ENCODE measurements around the gene GABRR1. TPM values are rescaled to one million over a fixed set of nuclear protein-coding genes. Genes with fewer than 3 reads are reported as not detected.

The GABRR1 gene
- total RNA-seq, 4 donors from 2014 or later, result 0.31 TPM; not detected in 3

DNA sequence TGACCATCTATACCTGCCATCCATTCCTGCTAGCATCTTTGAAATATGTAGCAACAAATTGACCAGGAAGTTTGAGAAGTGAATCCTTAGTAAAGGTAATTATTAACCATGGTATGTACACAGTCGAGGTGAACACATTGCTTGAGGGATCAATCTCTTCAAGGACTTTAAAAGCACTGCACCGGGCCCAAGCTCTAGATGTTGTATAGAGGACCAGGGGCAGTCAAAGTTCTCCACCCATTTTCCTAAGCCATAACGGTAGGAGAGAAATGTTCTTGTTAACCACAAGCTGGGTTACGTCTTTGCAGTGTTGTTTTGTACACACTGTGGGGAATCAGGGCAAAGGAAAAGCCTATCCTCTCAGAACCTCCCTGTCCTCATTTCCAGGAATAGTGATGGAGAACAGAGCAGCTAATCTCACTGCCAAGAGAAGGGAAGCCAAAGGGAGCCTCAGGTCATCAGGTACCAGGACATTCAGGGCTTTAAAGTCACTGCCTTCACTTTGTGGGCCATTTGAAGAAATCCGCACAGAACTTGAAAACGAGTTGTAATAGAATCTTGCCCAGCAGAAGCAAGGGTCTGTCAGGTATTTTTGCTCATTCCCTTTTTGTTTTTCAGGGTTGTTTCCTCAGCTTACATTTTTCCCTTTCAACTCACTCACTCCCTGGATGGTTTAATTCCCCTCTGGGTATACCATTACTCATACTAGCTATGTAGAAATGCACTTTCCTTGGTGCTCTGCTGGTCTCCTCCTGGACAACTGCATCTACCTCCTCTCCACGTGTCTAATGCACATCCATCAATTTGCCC lies 76.6 kb downstream of the GABRR1 start:
- H3K36me3 ChIP-seq, result no peaks in the 10 kb centered on the region
- no peak for ATAC-seq
- H3K4me1 ChIP-seq, result peaks cover 0 to 19% (median 4%) of the 10 kb centered on the region in 3 donors
- no peak overlapping the region for H3K4me3 ChIP-seq
- 71 to 74% methylated on average over 6 of the region's 7 CpGs for WGBS, 2 donors (ENCODE audit: low coverage in 1 of 2)
- no peaks in the 10 kb centered on the region for H3K9me3 ChIP-seq
- TF ChIP-seq, protein P1, sequence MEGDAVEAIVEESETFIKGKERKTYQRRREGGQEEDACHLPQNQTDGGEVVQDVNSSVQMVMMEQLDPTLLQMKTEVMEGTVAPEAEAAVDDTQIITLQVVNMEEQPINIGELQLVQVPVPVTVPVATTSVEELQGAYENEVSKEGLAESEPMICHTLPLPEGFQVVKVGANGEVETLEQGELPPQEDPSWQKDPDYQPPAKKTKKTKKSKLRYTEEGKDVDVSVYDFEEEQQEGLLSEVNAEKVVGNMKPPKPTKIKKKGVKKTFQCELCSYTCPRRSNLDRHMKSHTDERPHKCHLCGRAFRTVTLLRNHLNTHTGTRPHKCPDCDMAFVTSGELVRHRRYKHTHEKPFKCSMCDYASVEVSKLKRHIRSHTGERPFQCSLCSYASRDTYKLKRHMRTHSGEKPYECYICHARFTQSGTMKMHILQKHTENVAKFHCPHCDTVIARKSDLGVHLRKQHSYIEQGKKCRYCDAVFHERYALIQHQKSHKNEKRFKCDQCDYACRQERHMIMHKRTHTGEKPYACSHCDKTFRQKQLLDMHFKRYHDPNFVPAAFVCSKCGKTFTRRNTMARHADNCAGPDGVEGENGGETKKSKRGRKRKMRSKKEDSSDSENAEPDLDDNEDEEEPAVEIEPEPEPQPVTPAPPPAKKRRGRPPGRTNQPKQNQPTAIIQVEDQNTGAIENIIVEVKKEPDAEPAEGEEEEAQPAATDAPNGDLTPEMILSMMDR (IDR thresholded peaks at IDR 0.05), result no peak
- peak; percentile 47 for TF ChIP-seq POLR2AphosphoS5 (IDR thresholded peaks at IDR 0.05)
- no peaks in the 10 kb centered on the region for H3K27me3 ChIP-seq
- peak overlapping the region in 1 of 4 donors; percentile 49 for H3K27ac ChIP-seq

DNA sequence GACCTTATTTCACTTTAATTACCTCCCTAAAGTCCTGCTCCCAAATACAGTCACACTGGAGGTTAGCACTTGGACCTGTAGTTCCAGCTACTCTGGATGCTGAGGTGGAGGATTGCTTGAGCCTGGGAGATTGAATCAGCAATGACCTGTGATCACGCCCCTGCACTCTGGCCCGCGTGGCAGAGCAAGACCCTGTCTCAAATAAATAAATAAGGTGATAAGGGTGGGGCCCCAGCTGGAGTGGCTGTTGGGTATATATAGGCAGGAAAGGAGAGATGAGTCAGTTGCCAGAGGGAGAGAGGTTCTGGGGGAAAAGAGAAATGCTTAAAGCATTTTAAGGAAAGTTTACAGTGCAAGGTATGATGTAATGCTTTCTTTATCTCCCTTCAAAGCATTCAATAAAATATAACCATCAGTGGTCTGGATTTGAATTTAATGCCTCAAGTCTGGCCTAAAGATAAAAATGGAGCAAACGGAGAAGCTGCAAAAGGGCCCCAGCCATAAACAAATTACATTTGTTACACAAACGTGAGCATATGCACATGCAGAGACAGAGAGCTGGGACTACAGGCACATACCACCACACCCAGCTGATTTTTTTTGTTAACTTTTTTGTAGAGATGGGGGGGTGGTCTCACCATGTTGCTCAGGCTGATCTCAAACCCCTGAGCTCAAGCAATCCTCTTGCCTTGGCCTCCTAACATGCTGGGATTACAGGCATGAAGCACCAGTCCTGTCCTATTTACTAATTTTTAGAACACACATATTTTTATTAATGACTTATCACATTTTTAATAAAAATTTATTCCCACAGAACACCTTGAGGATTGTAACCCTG lies 77.4 kb downstream of the GABRR1 start:
- H3K4me3 ChIP-seq, result no peak overlapping the region
- H3K27ac ChIP-seq, result no peak overlapping the region
- TF ChIP-seq POLR2A (IDR thresholded peaks at IDR 0.05), result no peak
- TF ChIP-seq POLR2AphosphoS5 (IDR thresholded peaks at IDR 0.05), result no peak
- TF ChIP-seq, protein P1 (IDR thresholded peaks at IDR 0.05), result no peak
- TF ChIP-seq EP300 (IDR thresholded peaks at IDR 0.05), result no peak
- no peak for ATAC-seq
- H3K9me3 ChIP-seq, result no peaks in the 10 kb centered on the region
- no peaks in the 10 kb centered on the region for H3K27me3 ChIP-seq
- H3K4me1 ChIP-seq, result peaks cover 0 to 11% (median 4%) of the 10 kb centered on the region in 3 donors
- H3K36me3 ChIP-seq, result no peaks in the 10 kb centered on the region
- WGBS, 2 donors (ENCODE audit: low coverage in 1 of 2), result 78 to 93% methylated on average over 2 to 5 of the region's 5 CpGs

DNA sequence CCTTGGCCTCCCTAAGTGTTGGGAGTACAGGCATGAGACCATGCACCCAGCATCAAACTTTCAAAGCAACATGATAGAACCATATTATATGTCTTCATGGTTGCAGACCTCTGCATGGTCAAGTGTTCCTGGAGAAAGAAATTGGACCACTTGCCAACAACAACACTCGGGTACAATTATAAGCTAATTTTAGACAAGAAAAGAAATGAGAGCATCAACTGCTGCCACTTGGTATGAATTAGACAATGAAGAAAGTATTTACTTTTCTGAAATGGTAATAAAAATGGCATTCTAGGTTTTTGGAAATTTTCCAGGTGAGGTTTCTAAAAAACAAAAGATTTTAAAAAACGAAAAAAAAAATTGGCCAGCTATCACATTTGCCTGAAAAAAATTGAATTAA lies 79.0 kb downstream of the GABRR1 start:
- ATAC-seq, result no peak
- no peaks in the 10 kb centered on the region for H3K27me3 ChIP-seq
- no peaks in the 10 kb centered on the region for H3K9me3 ChIP-seq
- no peaks in the 10 kb centered on the region for H3K4me1 ChIP-seq
- no peak overlapping the region for H3K27ac ChIP-seq
- TF ChIP-seq POLR2A (IDR thresholded peaks at IDR 0.05) (no peak), POLR2AphosphoS5 (IDR thresholded peaks at IDR 0.05) (no peak), EP300 (IDR thresholded peaks at IDR 0.05) (no peak)
- TF ChIP-seq, protein P1 (IDR thresholded peaks at IDR 0.05), result no peak
- WGBS, 2 donors (ENCODE audit: low coverage in 1 of 2), result 62 to 66% methylated on average over 2 of the region's 2 CpGs
- no peak overlapping the region for H3K4me3 ChIP-seq
- no peaks in the 10 kb centered on the region for H3K36me3 ChIP-seq

DNA sequence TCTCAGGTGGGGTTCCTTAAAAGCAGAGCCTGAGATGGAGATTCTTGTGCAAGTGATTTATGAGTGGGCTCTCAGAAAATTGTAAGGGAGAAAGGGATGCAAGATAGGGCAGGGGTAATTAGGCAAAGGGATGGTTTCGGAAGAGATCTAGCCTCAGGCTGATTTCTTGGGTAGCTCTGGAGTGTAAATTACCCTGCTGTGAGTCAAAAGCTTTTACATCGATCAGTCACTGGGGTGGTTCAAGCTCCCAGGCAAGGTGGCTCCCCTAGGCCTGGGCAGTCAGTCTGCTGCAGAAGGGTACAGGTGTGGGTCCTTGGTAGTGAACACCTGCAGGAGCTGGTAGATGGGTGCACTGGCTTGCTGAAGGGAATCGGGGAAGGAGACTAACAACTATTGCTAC lies 82.4 kb downstream of the GABRR1 start:
- H3K4me1 ChIP-seq, result no peaks in the 10 kb centered on the region
- no peak overlapping the region for H3K4me3 ChIP-seq
- H3K27me3 ChIP-seq, result no peaks in the 10 kb centered on the region
- H3K36me3 ChIP-seq, result no peaks in the 10 kb centered on the region
- H3K27ac ChIP-seq, result no peak overlapping the region
- 82 to 84% methylated on average over 3 of the region's 3 CpGs for WGBS, 2 donors (ENCODE audit: low coverage in 1 of 2)
- no peak for ATAC-seq
- H3K9me3 ChIP-seq, result no peaks in the 10 kb centered on the region
- TF ChIP-seq POLR2A (IDR thresholded peaks at IDR 0.05), result no peak
- TF ChIP-seq, protein P1 (IDR thresholded peaks at IDR 0.05), result no peak
- TF ChIP-seq POLR2AphosphoS5 (IDR thresholded peaks at IDR 0.05), result no peak
- TF ChIP-seq EP300 (IDR thresholded peaks at IDR 0.05), result no peak
